Mammary epithelial cell (primary cell): ENCODE data around the gene ABCB9.

Source experiments
- CTCF ChIP-seq, 2 donors: IDR thresholded peaks in 1 of 2; conservative IDR thresholded peaks in 1 of 2; 2 replicates each; pipeline ENCODE4 v1.5.1; 2011 to 2012; ENCODE audit warnings: inconsistent platforms in 2 of 2, low read length in 2 of 2, mild to moderate bottlenecking in 2 of 2, control low read depth in 1 of 2, low read depth in 1 of 2; ENCODE audit not compliant: insufficient read depth in 1 of 2; ENCODE audit errors: extremely low read depth in 1 of 2
- EZH2 ChIP-seq: IDR thresholded peaks from 2 replicates; pipeline ENCODE4 v1.6.1; 2012; ENCODE audit warnings: low read length, inconsistent platforms, borderline replicate concordance

GRCh38 chr12:122899887-122900286 lies 66.4 kb downstream of the ABCB9 start:
- TF ChIP-seq CTCF (conservative IDR thresholded peaks at IDR 0.05 in 1 of 2, IDR thresholded peaks at IDR 0.05 in 1 of 2; ENCODE audit: extremely low read depth in 1 of 2, insufficient read depth in 1 of 2, low read depth in 1 of 2, low read length in 2 of 2): no peak
- TF ChIP-seq EZH2: no peak
